T-helper 2 cell treated with Interferon-gamma antibody and Interleukin-4, amounts not matched to agents 5 μg/mL and 100 μg/mL, for 36 hours (primary cell): ENCODE measurements around the gene SMCP.
A peak's percentile ranks its signal among the peaks of the same experiment; 100 is the strongest.

Experiments
- DNase-seq: peaks from one replicate; pipeline ENCODE4 v3.0.0; 2021; ENCODE audit warnings: low spot score
- H3K27ac Mint-ChIP-seq: one replicate; pipeline ENCODE4 v1.8.0; 2021; ENCODE audit warnings: mild to moderate bottlenecking, mixed read lengths
- H3K27me3 Mint-ChIP-seq: one replicate; pipeline ENCODE4 v1.8.0; 2021; ENCODE audit warnings: low read depth, mixed read lengths
- H3K36me3 Mint-ChIP-seq: one replicate; pipeline ENCODE4 v1.8.0; 2021; ENCODE audit warnings: low read depth, mixed read lengths
- H3K4me1 Mint-ChIP-seq: one replicate; pipeline ENCODE4 v1.8.0; 2021; ENCODE audit warnings: low read depth, mixed read lengths
- H3K4me3 Mint-ChIP-seq: one replicate; pipeline ENCODE4 v1.8.0; 2022; ENCODE audit warnings: mild to moderate bottlenecking, moderate library complexity, mixed read lengths
- H3K9me3 Mint-ChIP-seq: one replicate; pipeline ENCODE4 v1.8.0; 2021; ENCODE audit warnings: mixed read lengths

The SMCP gene, protein sequence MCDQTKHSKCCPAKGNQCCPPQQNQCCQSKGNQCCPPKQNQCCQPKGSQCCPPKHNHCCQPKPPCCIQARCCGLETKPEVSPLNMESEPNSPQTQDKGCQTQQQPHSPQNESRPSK

DNA sequence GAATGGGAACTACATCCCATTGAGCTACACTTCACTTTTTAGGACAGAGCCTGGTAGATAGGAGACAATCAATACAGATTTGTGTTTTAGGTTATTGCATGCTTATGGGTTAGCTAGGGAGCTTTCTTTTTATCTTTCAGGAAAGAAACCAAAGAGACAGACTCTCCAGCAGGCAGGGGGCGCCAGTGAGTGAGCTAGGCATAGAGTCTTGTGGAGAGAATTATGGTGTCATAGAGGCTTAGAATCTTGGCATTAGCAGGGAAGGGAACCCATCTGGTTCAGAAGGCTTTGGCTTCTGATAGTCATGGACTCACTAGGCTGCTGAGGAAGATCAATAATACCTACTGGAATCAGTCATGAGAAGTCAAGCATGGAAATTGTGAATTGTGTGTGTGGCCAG is at the start of gene SMCP:
Gene SMCP (plus strand): TSS at position 281 of the 400 bp plus-strand sequence. CDS start 6,101 bp downstream, outside the sequence.
- no peaks in the 10 kb centered on the region for H3K4me1 Mint-ChIP-seq
- H3K4me3 Mint-ChIP-seq = no peak within 1 kb of the TSS
- no peak for DNase-seq
- H3K36me3 Mint-ChIP-seq = no peaks in the 10 kb centered on the region
- no peaks in the 10 kb centered on the region for H3K9me3 Mint-ChIP-seq
- no peak within 1 kb of the TSS for H3K27ac Mint-ChIP-seq
- peaks cover 2% of the 10 kb centered on the region for H3K27me3 Mint-ChIP-seq

DNA sequence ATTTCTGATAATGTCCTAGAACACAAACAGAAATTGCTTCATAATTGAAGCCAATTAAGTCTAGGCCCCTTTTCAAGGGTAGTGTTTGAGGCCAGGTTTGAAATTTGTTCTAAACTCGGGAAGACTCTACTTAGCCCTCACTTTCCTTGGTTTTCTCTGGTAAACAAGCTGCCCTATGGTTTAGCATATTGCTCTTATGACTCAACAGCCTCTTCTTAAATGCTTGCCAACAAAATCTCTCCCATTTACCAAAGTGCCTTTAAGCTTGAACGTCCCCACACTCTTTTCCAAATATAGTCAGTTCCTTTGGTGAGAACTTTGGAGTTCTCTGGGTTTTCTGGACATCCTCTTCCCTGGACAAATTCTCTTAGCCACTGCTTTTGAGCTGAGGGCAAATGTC is 41.3 kb upstream of the SMCP start:
- no peak overlapping the region for H3K27ac Mint-ChIP-seq
- DNase-seq = no peak
- no peaks in the 10 kb centered on the region for H3K36me3 Mint-ChIP-seq

DNA sequence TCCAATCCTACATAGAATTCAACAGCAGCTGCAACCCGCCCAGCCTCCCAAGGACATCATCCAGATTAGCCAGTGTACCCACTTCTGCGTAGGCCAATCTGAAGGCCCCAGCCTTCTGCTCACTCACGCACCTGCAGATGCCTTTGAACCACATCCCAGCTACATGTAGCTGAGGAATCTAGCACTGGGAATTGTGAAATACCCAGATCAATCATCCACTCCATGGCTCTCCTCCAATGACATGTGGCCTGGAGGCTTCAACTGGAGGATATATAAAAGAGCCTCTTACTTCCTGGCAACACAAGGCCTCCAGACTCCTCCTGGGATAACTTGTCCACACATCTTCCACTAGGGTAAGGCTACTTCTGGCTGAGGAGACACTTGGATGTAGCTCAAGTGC is 35.6 kb upstream of the SMCP start, which contains the start of gene LCE6A:
Gene LCE6A (plus strand): TSS at position 301 of the 400 bp plus-strand sequence. CDS start 665 bp downstream, outside the sequence.
- Mint-ChIP-seq H3K27me3 (peaks cover 6% of the 10 kb centered on the region), H3K27ac (no peak within 1 kb of the TSS), H3K36me3 (no peaks in the 10 kb centered on the region), H3K4me1 (no peaks in the 10 kb centered on the region), H3K9me3 (no peaks in the 10 kb centered on the region), H3K4me3 (no peak within 1 kb of the TSS)
- no peak for DNase-seq

More for the DNA sequence above, 41.3 kb upstream of the SMCP start:
- H3K27me3 Mint-ChIP-seq = peaks cover 4% of the 10 kb centered on the region
- H3K9me3 Mint-ChIP-seq = no peaks in the 10 kb centered on the region
- H3K4me1 Mint-ChIP-seq = no peaks in the 10 kb centered on the region
- H3K4me3 Mint-ChIP-seq = no peak overlapping the region

DNA sequence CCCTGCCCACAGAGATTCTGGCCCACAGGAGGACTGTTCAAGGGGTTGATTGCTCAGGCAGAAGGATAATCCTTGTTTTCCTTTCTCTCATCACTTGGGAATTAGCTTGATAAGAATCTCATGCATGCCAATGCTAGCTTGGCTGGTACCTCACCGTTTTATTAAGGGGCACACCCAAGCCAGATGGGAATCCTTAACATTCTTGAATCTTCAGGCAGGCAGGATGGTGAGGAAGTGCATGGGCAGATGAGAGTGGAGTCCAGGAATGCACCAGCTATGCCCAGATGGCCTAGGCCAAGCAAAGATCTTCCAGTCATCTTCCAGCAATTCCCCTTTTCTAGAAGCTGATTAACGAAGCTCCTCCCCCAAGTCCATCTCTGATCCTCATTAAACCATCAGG is 22.5 kb upstream of the SMCP start:
- Mint-ChIP-seq H3K4me1 (no peaks in the 10 kb centered on the region), H3K36me3 (no peaks in the 10 kb centered on the region), H3K27ac (no peak overlapping the region), H3K4me3 (no peak overlapping the region), H3K27me3 (no peaks in the 10 kb centered on the region), H3K9me3 (no peaks in the 10 kb centered on the region)
- no peak for DNase-seq

DNA sequence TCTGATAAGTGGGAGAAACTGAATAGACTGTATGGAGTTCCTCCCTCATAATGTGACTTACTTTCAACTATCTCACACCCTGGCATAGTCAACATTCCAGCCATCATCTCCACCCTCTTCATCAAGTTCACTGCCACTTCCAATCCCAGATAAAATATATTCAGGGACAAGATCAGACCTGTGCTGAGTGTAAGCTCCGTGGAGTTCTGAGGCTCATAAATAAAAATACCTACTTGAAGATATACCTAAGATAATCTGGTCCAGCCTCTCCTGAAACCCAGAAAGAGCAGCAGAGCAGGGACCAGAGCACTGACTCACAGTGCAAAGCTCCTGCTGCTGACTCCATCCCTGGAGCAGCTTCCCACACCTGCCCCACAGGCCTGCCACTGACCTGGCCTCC is 20.1 kb upstream of the SMCP start:
- Mint-ChIP-seq H3K36me3 (no peaks in the 10 kb centered on the region), H3K27ac (no peak overlapping the region)

DNA sequence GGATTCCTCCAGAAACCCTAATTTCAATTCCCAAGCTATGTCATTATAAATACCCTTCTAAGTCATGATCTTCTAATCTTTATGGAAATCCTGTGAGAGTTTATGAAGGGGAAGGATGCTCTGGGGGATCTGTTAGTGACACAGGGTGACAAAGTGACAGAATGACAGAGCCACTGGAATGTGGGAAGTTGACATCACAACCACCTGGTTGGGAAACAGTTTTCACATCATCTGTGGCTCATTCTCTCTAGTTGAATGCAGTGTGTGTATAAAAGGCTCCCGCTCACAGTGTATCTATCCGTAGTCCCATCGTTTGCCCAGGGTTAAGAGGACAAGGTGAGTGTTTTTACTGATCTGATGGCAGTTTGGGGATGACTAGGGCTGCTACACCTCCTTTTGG is 18.4 kb upstream of the SMCP start, which contains the start of gene LCE7A:
Gene LCE7A (plus strand): TSS at position 301 of the 400 bp plus-strand sequence. CDS start 702 bp downstream, outside the sequence.
- no peaks in the 10 kb centered on the region for H3K4me1 Mint-ChIP-seq
- no peak within 1 kb of the TSS for H3K4me3 Mint-ChIP-seq
- H3K9me3 Mint-ChIP-seq = no peaks in the 10 kb centered on the region
- H3K27ac Mint-ChIP-seq = no peak within 1 kb of the TSS
- H3K36me3 Mint-ChIP-seq = no peaks in the 10 kb centered on the region
- no peak for DNase-seq
- no peaks in the 10 kb centered on the region for H3K27me3 Mint-ChIP-seq

More for the DNA sequence above, 20.1 kb upstream of the SMCP start:
- no peak overlapping the region for H3K4me3 Mint-ChIP-seq
- no peaks in the 10 kb centered on the region for H3K9me3 Mint-ChIP-seq
- DNase-seq = no peak
- no peaks in the 10 kb centered on the region for H3K4me1 Mint-ChIP-seq
- no peaks in the 10 kb centered on the region for H3K27me3 Mint-ChIP-seq

DNA sequence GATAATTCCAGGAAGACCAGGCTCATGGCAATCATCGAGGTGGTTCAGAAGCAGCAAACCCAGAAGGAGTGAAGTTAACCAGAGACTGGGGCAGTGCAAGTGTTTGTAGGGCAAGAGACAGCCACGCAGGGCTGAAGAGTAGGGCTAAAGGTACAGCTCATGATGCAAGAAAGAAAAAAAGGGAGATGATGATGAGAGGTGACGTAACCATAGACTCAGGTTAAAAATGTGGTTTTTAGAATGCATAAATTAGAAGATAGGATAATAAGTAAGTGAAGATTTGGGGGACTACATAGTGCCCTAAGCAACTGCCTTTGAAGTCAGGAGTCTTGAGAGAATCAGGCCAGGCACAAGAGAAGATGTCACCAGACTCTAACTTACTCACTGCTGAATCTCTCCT is 18.0 kb upstream of the SMCP start:
- Mint-ChIP-seq H3K36me3 (no peaks in the 10 kb centered on the region), H3K4me3 (no peak overlapping the region), H3K9me3 (no peaks in the 10 kb centered on the region), H3K27me3 (no peaks in the 10 kb centered on the region), H3K27ac (no peak overlapping the region), H3K4me1 (no peaks in the 10 kb centered on the region)
- no peak for DNase-seq

DNA sequence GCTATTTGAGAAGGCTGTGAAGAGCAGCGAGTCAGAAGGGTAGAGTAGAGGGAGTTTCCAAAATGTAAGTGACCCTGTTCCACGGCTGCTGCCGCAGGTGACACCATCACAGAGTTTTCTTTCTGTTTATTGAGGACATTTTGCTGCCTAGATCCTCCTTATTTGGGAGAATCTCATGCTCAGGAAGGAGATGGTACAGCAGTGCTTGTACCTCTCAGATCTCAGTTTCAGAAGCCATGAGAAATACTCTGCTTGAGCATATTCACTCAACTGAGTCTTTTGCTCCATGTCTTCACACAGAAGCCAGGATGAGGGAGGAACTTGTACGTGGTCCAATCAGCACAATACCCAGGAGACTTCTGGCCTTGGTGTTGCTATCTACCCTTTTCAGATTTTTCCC is 16.7 kb upstream of the SMCP start:
- Mint-ChIP-seq H3K4me1 (no peaks in the 10 kb centered on the region), H3K4me3 (no peak overlapping the region), H3K27me3 (no peaks in the 10 kb centered on the region), H3K36me3 (no peaks in the 10 kb centered on the region), H3K27ac (no peak overlapping the region), H3K9me3 (no peaks in the 10 kb centered on the region)
- no peak for DNase-seq

DNA sequence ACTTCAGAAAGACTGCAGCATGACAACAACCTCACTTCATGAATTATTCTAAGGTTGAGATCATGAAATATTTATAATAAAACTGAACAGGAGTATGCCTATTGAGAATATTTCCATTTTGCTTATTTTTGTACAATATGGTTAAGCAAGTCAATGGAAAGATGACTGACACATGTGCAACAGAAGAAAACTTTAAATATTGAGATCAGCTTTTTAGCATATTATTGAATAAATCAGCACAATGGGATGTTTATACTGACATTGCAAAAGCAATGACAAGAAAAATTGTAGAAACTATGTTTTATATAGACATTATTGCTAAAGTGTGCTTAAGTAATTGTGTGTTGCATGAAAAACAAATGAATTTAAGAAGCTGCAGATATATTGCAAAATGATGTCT is 13.7 kb upstream of the SMCP start:
- Mint-ChIP-seq H3K36me3 (no peaks in the 10 kb centered on the region), H3K4me1 (no peaks in the 10 kb centered on the region), H3K4me3 (no peak overlapping the region), H3K27me3 (no peaks in the 10 kb centered on the region), H3K9me3 (no peaks in the 10 kb centered on the region), H3K27ac (no peak overlapping the region)
- DNase-seq = no peak

DNA sequence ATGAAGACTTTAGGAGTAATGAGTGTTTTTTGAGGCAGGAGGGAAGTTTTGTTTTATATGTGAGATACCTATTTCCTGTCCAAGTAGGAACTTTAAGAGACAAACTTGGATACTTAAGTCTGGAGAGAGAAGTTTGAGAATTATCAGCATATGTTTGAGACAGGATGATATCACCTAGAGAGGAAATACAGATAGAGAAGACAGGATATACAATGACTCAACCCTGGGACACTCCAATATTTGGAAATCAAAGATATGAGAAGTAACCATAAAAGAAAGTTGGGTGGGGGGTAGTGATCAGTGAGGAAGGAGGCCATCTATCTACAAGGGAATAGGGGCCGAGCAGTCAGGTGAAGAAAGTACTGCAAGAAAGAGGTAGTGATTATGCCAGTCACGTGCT is 11.8 kb upstream of the SMCP start:
- H3K4me3 Mint-ChIP-seq = no peak overlapping the region
- no peak overlapping the region for H3K27ac Mint-ChIP-seq
- no peaks in the 10 kb centered on the region for H3K27me3 Mint-ChIP-seq
- no peak for DNase-seq
- no peaks in the 10 kb centered on the region for H3K9me3 Mint-ChIP-seq
- no peaks in the 10 kb centered on the region for H3K4me1 Mint-ChIP-seq
- no peaks in the 10 kb centered on the region for H3K36me3 Mint-ChIP-seq

DNA sequence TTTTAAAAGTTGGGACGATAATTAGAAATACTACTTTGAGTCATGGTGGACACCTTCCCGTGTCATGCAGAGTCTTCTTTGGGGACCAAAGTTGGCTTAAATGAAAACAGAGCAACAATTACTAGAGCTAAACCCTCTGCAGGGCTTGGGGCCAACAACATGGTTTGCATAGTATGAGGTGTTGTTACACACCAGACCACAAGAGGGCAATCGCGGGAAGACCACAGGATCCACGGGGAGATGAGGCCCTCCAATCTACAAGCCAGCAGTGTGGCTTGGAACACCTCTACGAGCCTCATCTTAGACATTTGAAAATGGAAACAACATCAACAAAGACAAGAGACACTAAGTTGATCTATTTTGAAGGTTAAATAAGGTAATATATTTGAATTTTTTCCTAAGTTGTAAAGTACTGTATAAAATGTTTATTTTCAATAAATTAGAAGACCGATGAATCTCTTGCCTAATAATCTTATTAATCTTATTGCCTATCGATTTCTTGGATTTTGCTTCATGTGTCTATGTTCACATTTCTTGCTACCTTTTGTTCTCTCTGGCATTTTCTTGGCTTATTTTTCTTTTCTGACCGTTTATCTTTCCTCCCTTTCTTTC is 8.2 kb upstream of the SMCP start:
- no peaks in the 10 kb centered on the region for H3K9me3 Mint-ChIP-seq
- no peaks in the 10 kb centered on the region for H3K4me1 Mint-ChIP-seq
- no peaks in the 10 kb centered on the region for H3K36me3 Mint-ChIP-seq
- no peak overlapping the region for H3K4me3 Mint-ChIP-seq
- DNase-seq = peak; percentile 39
- H3K27me3 Mint-ChIP-seq = no peaks in the 10 kb centered on the region
- H3K27ac Mint-ChIP-seq = no peak overlapping the region

DNA sequence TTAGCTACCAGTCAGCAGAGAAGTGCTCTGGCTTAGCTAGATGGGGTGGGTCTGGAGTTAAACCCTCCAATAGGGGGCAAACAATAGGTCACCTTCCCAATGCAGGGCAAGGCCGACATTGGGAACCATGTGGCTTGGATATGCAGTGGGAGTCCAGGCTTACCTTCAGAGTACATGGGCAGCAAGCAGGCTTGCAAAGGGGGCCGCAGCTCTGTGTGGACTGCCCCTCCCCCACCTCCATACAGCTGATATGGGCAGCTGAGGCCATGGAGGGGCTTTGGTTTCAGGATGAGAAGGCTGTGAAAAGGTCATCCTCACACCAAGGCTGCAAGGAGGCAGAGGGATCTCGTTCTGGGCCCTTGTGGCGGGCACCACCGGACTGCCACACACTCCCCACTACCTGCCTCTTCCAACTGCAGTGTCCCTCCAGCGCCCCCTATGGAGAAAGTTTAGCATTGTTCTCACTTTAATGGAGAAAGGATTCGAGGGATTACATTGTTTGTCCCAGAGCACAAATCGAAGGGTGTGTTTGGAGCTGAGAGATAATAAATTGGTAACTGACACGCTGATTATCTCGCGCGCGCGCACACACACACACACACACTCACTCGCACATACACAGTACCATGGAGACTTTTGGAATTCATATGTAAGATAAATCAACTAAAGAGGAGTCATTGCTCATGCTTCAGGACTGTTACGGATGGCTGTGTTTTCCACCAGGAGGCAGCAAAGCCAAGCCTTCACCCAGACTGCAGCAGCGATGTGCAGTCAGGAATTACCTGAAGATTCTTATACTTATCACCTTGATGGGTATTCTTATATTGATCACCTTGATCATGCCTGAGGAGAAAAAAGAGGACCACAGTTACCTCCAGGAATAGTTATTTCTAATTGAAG is 7.0 kb upstream of the SMCP start:
- Mint-ChIP-seq H3K27me3 (peaks cover 2% of the 10 kb centered on the region), H3K4me1 (no peaks in the 10 kb centered on the region), H3K4me3 (no peak overlapping the region), H3K27ac (no peak overlapping the region), H3K36me3 (no peaks in the 10 kb centered on the region), H3K9me3 (no peaks in the 10 kb centered on the region)
- no peak for DNase-seq

DNA sequence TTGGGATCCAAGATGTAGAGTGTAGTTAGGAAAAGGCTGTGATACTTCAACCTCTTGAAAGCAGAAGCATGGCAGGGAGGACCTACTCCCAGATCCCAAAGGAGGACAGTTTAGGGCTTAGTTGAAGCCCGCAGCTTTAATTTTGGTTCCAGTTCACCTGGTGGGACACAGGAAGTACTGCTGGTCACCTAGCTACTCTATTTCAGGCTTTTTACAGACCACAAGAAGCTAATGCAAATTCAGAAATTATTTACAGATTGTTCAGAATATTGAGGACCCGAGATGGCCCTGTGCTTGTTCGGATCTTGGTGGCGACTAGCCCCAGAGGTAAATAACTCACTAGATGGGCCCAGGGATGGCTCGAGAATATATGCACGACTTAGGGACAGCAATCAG is 6.4 kb upstream of the SMCP start:
- Mint-ChIP-seq H3K4me3 (no peak overlapping the region), H3K36me3 (no peaks in the 10 kb centered on the region), H3K9me3 (no peaks in the 10 kb centered on the region), H3K27me3 (peaks cover 2% of the 10 kb centered on the region), H3K27ac (no peak overlapping the region), H3K4me1 (no peaks in the 10 kb centered on the region)
- DNase-seq = no peak

DNA sequence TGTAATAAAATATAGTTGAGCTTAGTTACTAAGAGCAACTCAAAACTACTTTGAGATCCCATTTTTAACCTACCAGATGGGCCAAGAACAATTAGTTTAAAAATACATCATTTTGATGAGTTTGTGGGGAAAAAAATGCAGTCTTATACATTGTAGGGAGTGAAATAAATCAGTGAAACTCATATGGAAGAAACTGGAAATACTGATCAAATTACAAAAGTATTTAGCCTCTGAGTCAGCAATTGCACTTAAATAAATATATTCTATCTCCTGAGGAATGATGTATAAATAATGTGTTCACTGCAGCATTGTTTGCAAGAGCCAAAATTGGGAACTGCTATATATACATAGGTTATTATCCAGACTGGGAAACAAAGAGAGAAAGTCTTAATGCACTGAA is 4.6 kb upstream of the SMCP start:
- Mint-ChIP-seq H3K36me3 (no peaks in the 10 kb centered on the region), H3K4me1 (no peaks in the 10 kb centered on the region), H3K9me3 (no peaks in the 10 kb centered on the region), H3K4me3 (no peak overlapping the region), H3K27me3 (peaks cover 2% of the 10 kb centered on the region), H3K27ac (no peak overlapping the region)
- no peak for DNase-seq
